Stomach (tissue), 4 donors: ENCODE measurements around the gene KCNJ15.

Source experiments
- CTCF ChIP-seq, 7 experiments: fragments of 450-650 bp in 4 of 7; fragments of 200-600 bp in 3 of 7; sonication (generic) in 3 of 7; IDR thresholded peaks; one replicate each; pipeline ENCODE4 v1.5.1; 2016 to 2019; ENCODE audit warnings: antibody characterized with exemption in 7 of 7, control low read depth in 2 of 7, mild to moderate bottlenecking in 1 of 7
- POLR2A ChIP-seq, 4 donors: fragments of 450-650 bp; IDR thresholded peaks; one replicate each; pipeline ENCODE4 v1.6.1; 2016; ENCODE audit warnings: antibody characterized with exemption in 4 of 4, control low read depth in 2 of 4, mild to moderate bottlenecking in 1 of 4, moderate library complexity in 1 of 4

GRCh38 chr21:38256599-38257302 is at the start of gene KCNJ15:
- no peak for TF ChIP-seq CTCF (IDR thresholded peaks at IDR 0.05)
- no peak for TF ChIP-seq POLR2A (IDR thresholded peaks at IDR 0.05)
